Transverse colon (tissue), 3 donors: ENCODE results near the gene BCL11B.

Source experiments
- EP300 ChIP-seq: sonication (generic); formaldehyde crosslinking; IDR thresholded peaks from one replicate; pipeline ENCODE4 v1.6.1; 2017; ENCODE audit warnings: antibody characterized with exemption, low read depth
- POLR2A ChIP-seq: fragments of 450-650 bp; IDR thresholded peaks from one replicate; pipeline ENCODE4 v1.6.1; 2016; ENCODE audit warnings: antibody characterized with exemption, mild to moderate bottlenecking, moderate library complexity
- POLR2AphosphoS5 ChIP-seq, 3 donors: sonication (generic); formaldehyde crosslinking; IDR thresholded peaks; one replicate each; pipeline ENCODE4 v1.6.1; 2016; ENCODE audit warnings: antibody characterized with exemption in 3 of 3

- TF ChIP-seq POLR2A, result no peak
- TF ChIP-seq POLR2AphosphoS5 (IDR thresholded peaks at IDR 0.05), result no peak
- no peak for TF ChIP-seq EP300
Observed at GRCh38 chr14:99141236-99141635, 130.8 kb downstream of the BCL11B start.
